DOHH2 (cell line): ENCODE measurements around the gene SLC7A6.

ENCODE experiments used
- CTCF ChIP-seq: fragments of 200-600 bp; sonication (generic); IDR thresholded peaks from one replicate; pipeline ENCODE4 v1.5.1; 2014; ENCODE audit warnings: antibody characterized with exemption, mild to moderate bottlenecking, low read depth, low read length; ENCODE audit not compliant: poor library complexity, severe bottlenecking
- EZH2phosphoT487 ChIP-seq: fragments of 200-600 bp; sonication (generic); IDR thresholded peaks from 2 replicates; pipeline ENCODE4 v1.6.1; 2017; ENCODE audit warnings: borderline replicate concordance, mild to moderate bottlenecking, antibody characterized with exemption, low read length, moderate library complexity, mixed read lengths

GRCh38 chr16:68306633-68307032, 42.3 kb downstream of the SLC7A6 start:
- TF ChIP-seq CTCF (no peak), EZH2phosphoT487 (no peak)
